Frontal cortex (tissue), 4 donors: ENCODE measurements around the gene REN. TPM values are rescaled to one million over a fixed set of nuclear protein-coding genes. Genes with fewer than 3 reads are reported as not detected.

Source experiments
- DNase-seq, 2 donors: peaks; one replicate each; pipeline ENCODE4 v3.0.0; 2012; ENCODE audit warnings: low spot score in 2 of 2
- FAIRE-seq: peaks from 2 replicates; lab custom pipeline; 2012; peaks lifted over from hg19 to GRCh38; lab: Jason Lieb, UNC
- total RNA-seq: library from RNA; depleted of rRNA; stranded (reverse); fragments of >200 nt; gene quantifications from one replicate; pipeline ENCODE4 v1.2.3, GENCODE V29; 2014
- donor health status: control.
- donor health status: control.
- donor health status: control.

REN gene
- total RNA-seq: not detected

DNA sequence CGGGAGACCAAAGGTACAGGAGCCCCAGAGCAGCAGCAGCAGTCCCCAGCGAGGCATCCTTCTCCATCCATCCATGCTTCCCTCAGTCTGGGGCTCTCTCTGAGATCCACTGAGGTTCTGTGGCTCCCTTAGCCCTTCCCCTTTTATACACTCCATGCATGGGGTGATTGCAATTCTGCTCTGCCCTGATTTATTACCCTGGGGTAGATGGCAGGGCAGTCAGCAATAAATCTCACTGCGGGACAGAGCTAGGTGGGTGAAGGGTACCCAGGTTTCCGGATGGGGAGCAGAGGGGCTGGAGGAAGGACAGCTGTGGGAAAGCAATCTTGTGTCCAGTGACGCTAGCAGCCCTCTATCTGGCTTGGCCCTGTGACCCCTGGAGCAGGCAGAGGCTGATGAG lies at the start of gene REN:
TSS of gene REN (minus strand) at position 119 of the 400 bp plus-strand sequence. CDS start at position 75, 44 bp downstream.
- FAIRE-seq: no peak
- DNase-seq: no peak

DNA sequence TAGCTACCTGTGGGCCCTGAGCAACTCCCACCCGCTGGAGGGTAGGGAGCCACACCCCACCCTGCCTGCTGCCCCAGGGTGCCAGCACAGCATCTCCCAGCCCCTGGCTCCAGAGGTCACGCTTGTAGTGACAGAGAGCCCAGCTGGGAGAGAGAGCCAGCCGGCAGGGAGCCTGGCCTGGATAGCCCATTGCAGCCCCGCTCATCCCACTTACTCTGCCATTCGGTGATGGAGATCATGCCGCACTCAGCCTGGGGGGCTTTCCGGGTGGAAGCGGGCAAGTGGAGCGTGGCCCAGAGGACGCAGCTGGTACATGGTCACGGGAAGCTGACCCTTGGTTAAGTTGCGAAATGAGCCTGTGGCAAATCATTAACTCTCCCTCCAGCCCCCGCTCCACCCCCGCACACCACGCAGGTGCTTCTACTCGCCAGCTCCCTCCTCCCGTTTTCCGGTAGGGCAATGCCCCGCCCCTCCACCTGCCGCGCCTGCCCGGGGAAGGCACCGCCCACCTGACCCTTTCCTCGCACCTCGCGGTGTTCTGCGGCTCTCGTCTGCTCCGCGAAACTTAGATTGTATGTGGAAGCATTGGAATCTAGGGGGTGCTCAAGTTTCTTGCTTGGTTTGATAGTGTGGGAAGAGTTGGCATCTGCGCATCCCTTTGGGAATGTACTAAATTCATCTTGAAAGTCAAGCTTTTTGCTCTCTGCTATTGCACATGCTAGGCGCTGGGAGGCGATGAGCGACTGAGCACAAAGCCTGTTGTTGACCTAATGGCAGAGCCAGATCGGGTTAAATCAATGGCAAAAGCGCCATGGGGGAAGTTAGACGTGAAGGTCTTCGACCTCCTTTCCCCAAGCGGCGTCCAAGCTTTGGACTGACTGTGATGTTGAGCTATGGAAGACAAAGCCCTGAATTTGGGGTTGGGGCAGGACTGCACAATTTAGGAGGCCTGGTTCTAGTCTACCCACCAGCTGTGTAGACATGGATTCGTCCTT lies 47.8 kb upstream of the REN start, which contains the start of gene GOLT1A:
TSS of gene GOLT1A (minus strand) at position 321 of the 995 bp plus-strand sequence. CDS start at position 239, 82 bp downstream.
- FAIRE-seq: no peak
- peak; percentile 49 to 62 for DNase-seq

GRCh38 chr1:204212715-204213114 lies 46.6 kb upstream of the REN start:
- DNase-seq (no peak), FAIRE-seq (no peak)

GRCh38 chr1:204211046-204211445 lies 44.9 kb upstream of the REN start:
- no peak for DNase-seq
- no peak for FAIRE-seq

- peak; percentile 52 to 74 for DNase-seq
- no peak for FAIRE-seq
Measured at GRCh38 chr1:204207136-204207616, 41.0 kb upstream of the REN start.

DNA sequence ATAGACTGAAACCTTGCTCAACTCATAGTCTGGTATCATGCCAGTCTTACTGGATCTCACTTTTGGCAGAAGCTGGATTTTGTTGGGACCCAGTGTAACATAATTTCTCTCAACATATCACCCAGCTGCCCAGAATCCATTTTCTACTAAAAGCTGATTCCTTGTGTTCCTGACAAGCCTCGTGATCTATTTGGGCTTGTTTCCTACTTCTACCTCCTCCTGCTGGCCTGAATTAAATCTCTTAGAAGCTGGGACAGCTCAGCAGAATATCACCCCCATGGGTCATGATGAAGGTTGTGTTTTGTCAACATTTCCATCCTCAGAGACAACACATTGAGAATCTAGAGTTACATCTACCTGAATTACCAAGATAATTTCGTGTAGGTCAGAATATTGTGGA lies 40.0 kb upstream of the REN start:
- DNase-seq (no peak), FAIRE-seq (no peak)

GRCh38 chr1:204205486-204205885 lies 39.3 kb upstream of the REN start:
- DNase-seq (no peak), FAIRE-seq (no peak)

GRCh38 chr1:204204944-204205343 lies 38.8 kb upstream of the REN start:
- FAIRE-seq: no peak
- DNase-seq: no peak

DNA sequence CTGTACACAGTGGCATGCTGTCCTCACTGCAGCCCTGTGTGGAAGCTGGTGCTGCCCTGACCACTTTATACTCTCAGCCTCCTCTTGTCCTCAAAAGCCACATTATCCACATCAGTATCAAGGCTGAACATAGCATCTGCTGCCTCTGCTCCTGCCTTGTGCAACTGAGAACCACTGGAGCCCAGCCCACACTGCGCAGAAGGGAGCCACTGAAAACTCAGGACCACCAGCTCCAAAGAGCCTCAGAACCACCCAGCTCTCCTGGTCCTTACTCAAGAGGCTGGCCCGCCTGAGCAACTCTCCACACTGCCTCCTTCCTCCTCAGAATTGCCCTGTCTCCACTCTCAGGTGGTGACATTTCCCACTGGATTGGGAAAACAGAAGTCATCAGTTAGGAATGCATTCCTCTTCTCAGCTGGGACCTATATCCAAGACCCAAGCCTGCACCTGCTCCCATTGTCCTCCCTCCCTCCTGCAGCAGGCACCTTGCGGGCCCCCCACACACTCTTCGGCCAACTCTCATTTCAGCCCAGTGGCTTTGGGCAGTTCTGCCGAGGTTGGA lies 37.1 kb upstream of the REN start:
- no peak for DNase-seq
- no peak for FAIRE-seq

DNA sequence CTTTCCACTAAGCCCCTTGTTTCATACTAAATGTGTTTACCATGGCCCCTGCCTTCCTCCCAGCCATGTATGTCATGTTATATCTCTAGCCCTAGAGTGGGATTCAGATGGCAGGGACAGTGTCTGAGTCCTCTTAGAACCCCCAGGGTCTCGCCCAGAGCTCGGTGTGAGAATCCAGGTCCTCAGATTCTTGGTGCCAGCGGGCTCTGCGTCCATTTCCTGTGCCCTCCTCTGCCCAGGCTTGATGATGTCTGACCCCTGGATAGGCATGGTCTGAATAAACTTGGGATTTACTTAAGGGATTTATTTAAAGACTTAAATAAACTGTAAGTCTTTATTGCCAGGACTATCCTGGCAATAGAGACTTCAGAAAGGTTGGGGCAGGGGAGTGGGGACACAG lies 36.3 kb upstream of the REN start:
- DNase-seq (no peak), FAIRE-seq (no peak)

DNA sequence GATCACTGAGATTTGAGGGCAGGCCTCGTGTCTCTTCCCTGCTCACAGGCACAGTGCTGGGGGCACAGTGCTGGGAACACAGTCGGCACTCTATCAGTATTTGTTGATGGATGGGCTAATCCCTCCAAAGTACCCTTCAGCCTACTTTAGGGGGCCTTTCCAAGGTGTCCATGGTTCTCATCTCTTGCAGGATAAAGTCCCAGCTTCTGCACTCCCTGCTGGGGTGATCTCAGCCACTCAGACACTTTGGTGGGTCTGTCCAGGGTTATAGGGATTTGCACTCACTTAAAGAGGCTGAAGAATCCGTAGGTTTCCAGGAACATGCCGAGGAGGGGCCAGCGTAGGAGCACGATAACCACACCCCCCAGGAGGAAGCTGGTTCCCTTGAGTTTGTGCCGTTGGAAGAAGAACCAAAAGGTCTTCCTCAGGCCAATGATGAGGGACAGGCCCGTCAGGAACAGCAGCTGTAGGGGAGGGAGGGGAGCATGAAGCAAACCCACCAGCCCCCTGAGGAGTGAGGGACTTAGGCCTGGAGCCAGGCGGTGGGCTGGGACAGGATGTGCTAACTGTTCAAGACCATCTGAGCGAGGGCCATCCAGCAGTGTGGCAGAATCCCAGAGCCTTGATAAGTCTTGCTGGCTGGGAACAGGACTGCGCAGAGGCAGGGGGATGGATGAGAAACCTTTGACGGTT lies 35.4 kb upstream of the REN start:
- DNase-seq (no peak), FAIRE-seq (no peak)

GRCh38 chr1:204199579-204199978 lies 33.4 kb upstream of the REN start:
- DNase-seq (no peak), FAIRE-seq (no peak)

GRCh38 chr1:204198348-204199340 lies 32.5 kb upstream of the REN start:
- DNase-seq: peak in 1 of 2 donors; percentile 41
- FAIRE-seq: no peak

- FAIRE-seq: no peak
- DNase-seq: no peak
Measured at GRCh38 chr1:204197068-204197467, 30.9 kb upstream of the REN start.

DNA sequence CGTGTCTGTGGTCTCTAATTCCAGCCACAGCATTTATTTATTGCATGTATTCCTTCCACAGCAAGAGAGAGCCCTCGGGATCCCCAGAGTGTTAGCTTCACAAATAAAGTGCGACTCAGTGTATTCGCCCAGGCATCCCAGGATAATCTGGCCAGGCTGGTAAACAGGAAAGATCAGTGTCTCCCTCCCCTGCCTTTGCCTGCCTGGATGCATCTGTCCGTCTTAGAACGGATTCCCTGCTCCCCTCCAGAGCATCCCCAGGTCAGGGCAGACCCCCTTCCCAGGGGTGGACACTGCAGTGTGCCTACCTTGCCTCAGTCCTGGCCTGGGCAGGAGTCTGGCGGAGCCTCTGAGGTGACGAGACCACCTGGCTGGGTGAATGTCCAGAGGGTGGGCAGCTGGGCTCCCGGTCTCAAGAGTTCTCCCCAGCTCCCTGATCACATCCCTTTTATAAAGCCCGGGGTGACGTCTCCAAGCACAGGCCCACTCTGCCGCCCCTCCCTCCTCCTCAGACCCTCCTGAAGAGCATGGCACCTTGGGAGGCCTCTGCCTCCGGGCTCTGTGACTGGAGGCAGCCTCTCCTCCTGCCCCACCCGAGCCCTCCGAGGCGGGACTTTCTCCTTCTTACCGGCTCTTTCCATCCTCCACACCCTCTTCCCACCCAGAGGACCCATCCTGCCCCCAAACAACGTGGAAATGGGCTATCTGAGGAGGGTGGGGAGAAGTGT lies 30.1 kb upstream of the REN start, which contains the start of gene KISS1:
TSS of gene KISS1 (minus strand) at position 424 of the 728 bp plus-strand sequence. CDS start 3,615 bp downstream, outside the sequence.
- DNase-seq (no peak), FAIRE-seq (no peak)

DNA sequence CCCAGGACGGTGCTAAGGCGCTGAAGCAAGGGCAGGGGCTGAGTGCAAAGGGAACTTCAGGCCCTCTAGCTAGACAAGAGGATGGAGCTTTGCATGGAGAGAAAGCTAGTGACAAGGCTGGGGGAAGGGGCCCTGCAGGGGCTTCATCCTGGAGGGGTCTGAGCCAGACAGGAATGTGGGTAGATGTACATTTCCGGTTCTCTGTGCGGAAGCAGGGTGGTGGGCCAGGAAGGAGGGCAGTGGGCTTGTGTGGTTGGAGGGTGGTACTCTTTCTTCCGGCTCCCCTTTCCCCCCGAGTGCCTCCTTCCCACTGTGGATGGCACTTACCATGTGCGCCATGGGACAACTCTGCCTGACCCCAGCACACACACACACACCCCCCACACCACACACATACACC lies 28.6 kb upstream of the REN start:
- DNase-seq (no peak), FAIRE-seq (no peak)

DNA sequence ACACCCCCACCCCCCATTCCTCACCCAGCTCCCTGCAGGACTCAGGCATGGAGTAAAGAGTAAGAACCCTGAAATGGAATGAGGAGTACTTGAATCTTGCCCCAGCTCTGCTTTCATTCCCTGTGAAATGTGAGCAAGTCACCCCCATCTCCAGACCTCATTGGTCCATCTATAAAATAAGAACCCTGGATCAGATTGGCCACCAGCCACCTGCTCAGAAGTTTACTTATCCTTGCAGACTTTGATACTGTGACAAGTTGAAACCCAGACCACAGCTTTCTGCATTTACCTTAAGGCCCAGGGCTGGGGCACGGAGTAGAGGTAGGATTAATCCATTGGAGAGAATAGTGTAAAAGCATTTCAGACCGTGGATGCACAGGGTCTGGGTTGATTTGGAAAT lies 27.9 kb upstream of the REN start:
- FAIRE-seq (no peak), DNase-seq (no peak)

GRCh38 chr1:204192589-204193352 lies 26.6 kb upstream of the REN start:
- DNase-seq: no peak
- no peak for FAIRE-seq
